DMS153 (cell line): ENCODE measurements around the gene ZNF428.
"Not testable (repeated sequence)": the region's sequence is repeated elsewhere in the genome, so short reads cannot be mapped to it uniquely, and the experiment has no call there.

ENCODE experiments used
- DNase-seq: peaks from one replicate; lab custom pipeline; 2025; lab: John Stamatoyannopoulos, UW

The ZNF428 gene

GRCh38 chr19:43619262-43620060 lies at the start of gene ZNF428:
TSS of gene ZNF428 (minus strand) at chr19:43619629. CDS start at chr19:43614304, 5,325 bp downstream.
- peak; percentile 92 for DNase-seq

- peak; percentile 99 for DNase-seq
These were observed 49.1 kb upstream of the ZNF428 start for GRCh38 chr19:43668406-43669109.

GRCh38 chr19:43667876-43668405 lies 48.5 kb upstream of the ZNF428 start:
- peak; percentile 70 for DNase-seq

- DNase-seq, result no peak
These were observed 47.9 kb upstream of the ZNF428 start for GRCh38 chr19:43667126-43667875.

GRCh38 chr19:43664018-43664417 lies 44.6 kb upstream of the ZNF428 start:
- no peak for DNase-seq

- no peak for DNase-seq
These were observed 43.1 kb upstream of the ZNF428 start for GRCh38 chr19:43662487-43662886.

- DNase-seq, result no peak
These were observed 41.5 kb upstream of the ZNF428 start for GRCh38 chr19:43660971-43661360.

GRCh38 chr19:43660301-43660970 lies 41.0 kb upstream of the ZNF428 start:
- DNase-seq, result no peak

GRCh38 chr19:43658494-43658893 lies 39.1 kb upstream of the ZNF428 start:
- no peak for DNase-seq

GRCh38 chr19:43658001-43658400 lies 38.6 kb upstream of the ZNF428 start:
- DNase-seq, result no peak

- DNase-seq, result no peak
These were observed 37.0 kb upstream of the ZNF428 start for GRCh38 chr19:43656436-43656835.

GRCh38 chr19:43652546-43652874 lies 33.1 kb upstream of the ZNF428 start:
- DNase-seq, result no peak

- peak; percentile 41 for DNase-seq
These were observed 32.5 kb upstream of the ZNF428 start for GRCh38 chr19:43651758-43652545.

GRCh38 chr19:43650276-43650675 lies 30.8 kb upstream of the ZNF428 start:
- DNase-seq, result not testable (repeated sequence)

- DNase-seq, result no peak
These were observed 30.1 kb upstream of the ZNF428 start for GRCh38 chr19:43649514-43649913.

GRCh38 chr19:43648633-43649032 lies 29.2 kb upstream of the ZNF428 start:
- DNase-seq, result no peak

GRCh38 chr19:43644181-43644580 lies 24.8 kb upstream of the ZNF428 start:
- DNase-seq, result no peak

- no peak for DNase-seq
These were observed 23.9 kb upstream of the ZNF428 start for GRCh38 chr19:43643326-43643725.

- no peak for DNase-seq
These were observed 23.1 kb upstream of the ZNF428 start for GRCh38 chr19:43642531-43642930.

GRCh38 chr19:43641333-43641732 lies 21.9 kb upstream of the ZNF428 start:
- DNase-seq, result no peak

- DNase-seq, result no peak
These were observed 21.0 kb upstream of the ZNF428 start for GRCh38 chr19:43640424-43640757.
